DMS114 treated with DMSO at 0.1 percent for 48 hours (cell line): Measurements from ENCODE around the gene GPR65.

Source experiments
- DNase-seq: peaks from one replicate; lab custom pipeline; 2025; ENCODE audit not compliant: unreplicated experiment; lab: John Stamatoyannopoulos, UW

The GPR65 gene

GRCh38 chr14:88005050-88005481, at the start of gene GPR65:
Gene GPR65, plus strand, starts transcription at chr14:88005135. Its CDS starts 5,713 bp downstream, at chr14:88010848.
- no peak for DNase-seq

GRCh38 chr14:87955501-87955900, 49.4 kb upstream of the GPR65 start:
- no peak for DNase-seq

- DNase-seq, result no peak
Observed at GRCh38 chr14:87960013-87960787, 44.7 kb upstream of the GPR65 start.

- DNase-seq, result no peak
Observed at GRCh38 chr14:87961246-87961645, 43.7 kb upstream of the GPR65 start.

- no peak for DNase-seq
Observed at GRCh38 chr14:87966816-87967215, 38.1 kb upstream of the GPR65 start.

- DNase-seq, result no peak
Observed at GRCh38 chr14:87967496-87967895, 37.4 kb upstream of the GPR65 start.

- no peak for DNase-seq
Observed at GRCh38 chr14:87971010-87971409, 33.9 kb upstream of the GPR65 start.

GRCh38 chr14:87975636-87976035, 29.3 kb upstream of the GPR65 start:
- no peak for DNase-seq

- no peak for DNase-seq
Observed at GRCh38 chr14:87979689-87980088, 25.2 kb upstream of the GPR65 start.

GRCh38 chr14:87989221-87989955, 15.5 kb upstream of the GPR65 start:
- DNase-seq, result no peak

- DNase-seq, result no peak
Observed at GRCh38 chr14:87989956-87990299, 15.0 kb upstream of the GPR65 start.

GRCh38 chr14:87990682-87991081, 14.3 kb upstream of the GPR65 start:
- no peak for DNase-seq

GRCh38 chr14:87992346-87992717, 12.6 kb upstream of the GPR65 start:
- no peak for DNase-seq

- DNase-seq, result peak; percentile 52
Observed at GRCh38 chr14:87992718-87993628, 12.0 kb upstream of the GPR65 start, which contains the start of gene GALC. Gene GALC, minus strand, starts transcription at chr14:87993182. Its CDS starts 18 bp downstream, at chr14:87993164.

GRCh38 chr14:87994974-87995373, 10.0 kb upstream of the GPR65 start:
- no peak for DNase-seq

- DNase-seq, result no peak
Observed at GRCh38 chr14:87995500-87996290, 9.2 kb upstream of the GPR65 start.

- DNase-seq, result no peak
Observed at GRCh38 chr14:87996291-87996592, 8.7 kb upstream of the GPR65 start.

GRCh38 chr14:87998482-87998881, 6.5 kb upstream of the GPR65 start:
- DNase-seq, result no peak

GRCh38 chr14:87999277-87999676, 5.7 kb upstream of the GPR65 start:
- no peak for DNase-seq

- no peak for DNase-seq
Observed at GRCh38 chr14:88002421-88003075, 2.4 kb upstream of the GPR65 start.
